ENCODE results near the gene RSPH9. TPM values are rescaled to one million over a fixed set of nuclear protein-coding genes. Genes with fewer than 3 reads are reported as not detected.
A peak's percentile ranks its signal among the peaks of the same experiment; 100 is the strongest.

Gene RSPH9
- total and polyA plus RNA-seq, 7 donors, result 0.11 to 0.59 (median 0.44) TPM; not detected in 3

GRCh38 chr6:43621836-43622180 lies 23.0 kb upstream of the RSPH9 start:
- peak in 1 of 2 donors; percentile 22 for DNase-seq
- H3K27me3 ChIP-seq (ENCODE audit: insufficient read depth in 3 of 3, low read length in 2 of 3), result no peaks in the 10 kb centered on the region
- H3K36me3 ChIP-seq (ENCODE audit: insufficient read depth in 1 of 2, low read depth in 1 of 2), result peaks cover 23 to 88% of the 10 kb centered on the region in 2 donors
- ATAC-seq, result no peak
- no peak for TF ChIP-seq CTCF (IDR thresholded peaks at IDR 0.05)
- intact Hi-C loops (cut with DNase I), result no loop called here
- no peak overlapping the region for H3K27ac ChIP-seq
- WGBS, 3 donors, result 83 to 92% (median 84%) methylated on average over 10 of the region's 10 CpGs
- peaks cover 5% of the 10 kb centered on the region for H3K4me1 ChIP-seq
- no peaks in the 10 kb centered on the region for H3K9me3 ChIP-seq
- H3K4me3 ChIP-seq, result no peak overlapping the region

GRCh38 chr6:43622541-43622940 lies 22.3 kb upstream of the RSPH9 start:
- Histone ChIP-seq H3K4me3 (no peak overlapping the region), H3K36me3 (ENCODE audit: insufficient read depth in 1 of 2, low read depth in 1 of 2) (peaks cover 23 to 90% of the 10 kb centered on the region in 2 donors), H3K9me3 (no peaks in the 10 kb centered on the region), H3K27me3 (ENCODE audit: insufficient read depth in 3 of 3, low read length in 2 of 3) (no peaks in the 10 kb centered on the region), H3K27ac (no peak overlapping the region), H3K4me1 (peaks cover 12% of the 10 kb centered on the region)
- DNase-seq (peak in 1 of 2 donors; percentile 29), ATAC-seq (no peak)
- intact Hi-C loops (cut with DNase I), result no loop called here
- WGBS, 3 donors, result 94 to 95% (median 95%) methylated on average over 10 of the region's 10 CpGs
- no peak for TF ChIP-seq CTCF (IDR thresholded peaks at IDR 0.05)

- WGBS, 3 donors, result 63 to 74% (median 67%) methylated on average over 12 of the region's 12 CpGs
- H3K36me3 ChIP-seq (ENCODE audit: insufficient read depth in 1 of 2, low read depth in 1 of 2), result peaks cover 23 to 77% of the 10 kb centered on the region in 2 donors
Observed at GRCh38 chr6:43623880-43624785, 20.7 kb upstream of the RSPH9 start.

GRCh38 chr6:43624786-43625288 lies 20.0 kb upstream of the RSPH9 start:
- TF ChIP-seq CTCF (IDR thresholded peaks at IDR 0.05), result no peak
- ATAC-seq, result no peak
- peak in 1 of 2 donors; percentile 31 for DNase-seq
- Histone ChIP-seq H3K36me3 (ENCODE audit: insufficient read depth in 1 of 2, low read depth in 1 of 2) (peaks cover 21 to 70% of the 10 kb centered on the region in 2 donors), H3K27me3 (ENCODE audit: insufficient read depth in 3 of 3, low read length in 2 of 3) (no peaks in the 10 kb centered on the region), H3K9me3 (no peaks in the 10 kb centered on the region), H3K27ac (no peak overlapping the region), H3K4me1 (peaks cover 18% of the 10 kb centered on the region), H3K4me3 (no peak overlapping the region)
- 49 to 69% (median 56%) methylated on average over 5 to 7 of the region's 7 CpGs for WGBS, 3 donors
- intact Hi-C loops (cut with DNase I), result loop anchor here in 1 of 2 donors (5.0 kb wide), 1 partner anchor 48 kb away; the partner anchor contains the start of genes POLH and XPO5

More at GRCh38 chr6:43623880-43624785, 20.7 kb upstream of the RSPH9 start:
- no peak for TF ChIP-seq CTCF (IDR thresholded peaks at IDR 0.05)
- ATAC-seq, result no peak
- intact Hi-C loops (cut with DNase I), result no loop called here
- peak in 1 of 2 donors; percentile 51 for DNase-seq
- Histone ChIP-seq H3K27me3 (ENCODE audit: insufficient read depth in 3 of 3, low read length in 2 of 3) (no peaks in the 10 kb centered on the region), H3K9me3 (no peaks in the 10 kb centered on the region), H3K27ac (no peak overlapping the region), H3K4me1 (peaks cover 18% of the 10 kb centered on the region), H3K4me3 (no peak overlapping the region)

Data from psoas muscle (tissue), 8 donors.